OCI-LY7 (cell line): Measurements from ENCODE around the gene NRCAM. TPM values are rescaled to one million over a fixed set of nuclear protein-coding genes. Genes with fewer than 3 reads are reported as not detected.

Experiments
- BruUV-seq: library from RNA; stranded (reverse); fragments of 400-500 nt; replicated peaks from 2 replicates; lab custom pipeline; 2021; lab: Mats Ljungman, UMichigan
- CTCF ChIA-PET: fragments of 300-600 bp; sonication (Branson Sonifier 250); formaldehyde crosslinking; loops from one replicate; lab custom pipeline; 2022; ENCODE audit warnings: antibody characterized with exemption; ENCODE audit not compliant: unreplicated experiment; lab: Charles Lee
- POLR2A ChIA-PET: fragments of 300-600 bp; sonication (Branson Sonifier 250); formaldehyde crosslinking; loops from one replicate; lab custom pipeline; 2022; ENCODE audit warnings: antibody characterized with exemption; lab: Charles Lee
- DNase-seq: peaks from one replicate; pipeline ENCODE4 v3.0.0-alpha.2; 2015; ENCODE audit warnings: low spot score
- H2AFZ ChIP-seq: fragments of 200-600 bp; sonication (generic), shearing (Covaris generic); 2 replicates; pipeline ENCODE4 v1.6.1; 2014; ENCODE audit warnings: mild to moderate bottlenecking, antibody characterized with exemption, low read length, moderate library complexity
- H3K27ac ChIP-seq: fragments of 200-600 bp; sonication (generic); 2 replicates; pipeline ENCODE4 v1.5.1; 2014; ENCODE audit warnings: mixed run types, low read depth, mild to moderate bottlenecking, moderate library complexity, low read length, inconsistent platforms; ENCODE audit not compliant: poor library complexity, severe bottlenecking
- H3K36me3 ChIP-seq: fragments of 200-600 bp; sonication (generic); 2 replicates; pipeline ENCODE4 v1.6.1; 2014; ENCODE audit warnings: mild to moderate bottlenecking, antibody characterized with exemption, low read length, moderate library complexity, mixed read lengths; ENCODE audit not compliant: insufficient read depth
- H3K4me1 ChIP-seq: fragments of 200-600 bp; sonication (generic); 2 replicates; pipeline ENCODE4 v1.5.1; 2014; ENCODE audit warnings: mild to moderate bottlenecking, low read length; ENCODE audit not compliant: insufficient read depth, poor library complexity, severe bottlenecking
- H3K4me2 ChIP-seq: fragments of 200-600 bp; sonication (generic); 2 replicates; pipeline ENCODE4 v1.6.1; 2014; ENCODE audit warnings: mild to moderate bottlenecking, low read length
- H3K4me3 ChIP-seq: fragments of 200-600 bp; sonication (generic); 2 replicates; pipeline ENCODE4 v1.5.1; 2014; ENCODE audit warnings: mild to moderate bottlenecking, low read depth, low read length; ENCODE audit not compliant: poor library complexity, severe bottlenecking
- H3K79me2 ChIP-seq: fragments of 200-600 bp; sonication (generic); 2 replicates; pipeline ENCODE4 v1.6.1; 2016; ENCODE audit warnings: low read depth, mild to moderate bottlenecking, low read length, moderate library complexity, mixed read lengths; ENCODE audit not compliant: insufficient read depth
- H3K9me2 ChIP-seq: fragments of 200-600 bp; sonication (generic); 2 replicates; pipeline ENCODE4 v1.6.1; 2016; ENCODE audit warnings: mild to moderate bottlenecking, low read length, mixed read lengths; ENCODE audit not compliant: insufficient read depth
- H3K9me3 ChIP-seq: fragments of 200-600 bp; sonication (generic); 2 replicates; pipeline ENCODE4 v1.6.1; 2014; ENCODE audit warnings: mild to moderate bottlenecking, mixed run types, low read length, mixed read lengths
- H4K20me1 ChIP-seq: fragments of 200-600 bp; sonication (generic); 2 replicates; pipeline ENCODE4 v1.6.1; 2014; ENCODE audit warnings: mild to moderate bottlenecking, antibody characterized with exemption, low read length, moderate library complexity, mixed read lengths; ENCODE audit not compliant: insufficient read depth
- EZH2phosphoT487 ChIP-seq: fragments of 200-600 bp; sonication (generic); IDR thresholded peaks from 2 replicates; pipeline ENCODE4 v1.6.1; 2018; ENCODE audit warnings: low read depth, borderline replicate concordance, mild to moderate bottlenecking, mixed run types, antibody characterized with exemption, low read length, moderate library complexity, mixed read lengths
- intact Hi-C: fragments of 100-400 bp; cut with micrococcal nuclease; formaldehyde crosslinking; loops from one replicate; pipeline ENCODE4 v1.10.0; 2022; ENCODE audit not compliant: unreplicated experiment
- total RNA-seq, 2 experiments: library from RNA; depleted of rRNA in 1 of 2; stranded (reverse); fragments of >200 nt in 1 of 2; shearing (Covaris generic) in 1 of 2; gene quantifications; 2 replicates each; pipeline ENCODE4 v1.2.3, GENCODE V29; 2014 to 2022
- TF ChIP-seq, protein P1 (sequence below): fragments of 200-600 bp; sonication (generic); conservative IDR thresholded peaks from 2 replicates; pipeline ENCODE4 v1.5.1; 2014; ENCODE audit warnings: mild to moderate bottlenecking, antibody characterized with exemption, low read length, moderate library complexity, mixed read lengths

The NRCAM gene
- total RNA-seq, 2 experiments from 2014 or later = not detected

DNA sequence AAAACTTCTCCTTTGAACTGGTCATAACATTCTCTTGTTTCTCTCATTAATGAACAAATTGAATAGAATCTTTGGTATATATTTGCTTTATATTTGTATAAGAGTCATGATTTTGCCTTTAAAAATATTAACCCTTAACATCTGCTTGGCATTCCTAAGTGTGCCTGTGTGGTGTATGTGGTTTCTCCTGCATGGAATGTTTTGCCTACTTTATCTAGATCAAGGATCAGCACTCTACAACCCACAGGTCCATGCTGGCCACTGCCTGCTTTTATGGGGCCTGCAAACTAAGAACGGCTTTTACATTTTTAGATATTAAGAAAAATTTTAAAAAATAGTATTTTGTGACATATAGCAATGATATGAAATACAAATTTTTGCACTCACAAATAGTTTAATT lies 321.8 kb downstream of the NRCAM start:
- no peaks in the 10 kb centered on the region for H4K20me1 ChIP-seq
- TF ChIP-seq, protein P1, sequence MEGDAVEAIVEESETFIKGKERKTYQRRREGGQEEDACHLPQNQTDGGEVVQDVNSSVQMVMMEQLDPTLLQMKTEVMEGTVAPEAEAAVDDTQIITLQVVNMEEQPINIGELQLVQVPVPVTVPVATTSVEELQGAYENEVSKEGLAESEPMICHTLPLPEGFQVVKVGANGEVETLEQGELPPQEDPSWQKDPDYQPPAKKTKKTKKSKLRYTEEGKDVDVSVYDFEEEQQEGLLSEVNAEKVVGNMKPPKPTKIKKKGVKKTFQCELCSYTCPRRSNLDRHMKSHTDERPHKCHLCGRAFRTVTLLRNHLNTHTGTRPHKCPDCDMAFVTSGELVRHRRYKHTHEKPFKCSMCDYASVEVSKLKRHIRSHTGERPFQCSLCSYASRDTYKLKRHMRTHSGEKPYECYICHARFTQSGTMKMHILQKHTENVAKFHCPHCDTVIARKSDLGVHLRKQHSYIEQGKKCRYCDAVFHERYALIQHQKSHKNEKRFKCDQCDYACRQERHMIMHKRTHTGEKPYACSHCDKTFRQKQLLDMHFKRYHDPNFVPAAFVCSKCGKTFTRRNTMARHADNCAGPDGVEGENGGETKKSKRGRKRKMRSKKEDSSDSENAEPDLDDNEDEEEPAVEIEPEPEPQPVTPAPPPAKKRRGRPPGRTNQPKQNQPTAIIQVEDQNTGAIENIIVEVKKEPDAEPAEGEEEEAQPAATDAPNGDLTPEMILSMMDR = no peak
- TF ChIP-seq EZH2phosphoT487 = no peak
- ChIA-PET POLR2A (no interaction called here), CTCF (no interaction called here)
- H3K79me2 ChIP-seq = no peaks in the 10 kb centered on the region
- no peak for DNase-seq
- H3K9me3 ChIP-seq = no peaks in the 10 kb centered on the region
- H3K4me2 ChIP-seq = no peak overlapping the region
- H3K4me3 ChIP-seq = no peak overlapping the region
- intact Hi-C loops = no loop called here
- H3K4me1 ChIP-seq = no peaks in the 10 kb centered on the region
- H3K27ac ChIP-seq = no peak overlapping the region
- no peaks in the 10 kb centered on the region for H3K36me3 ChIP-seq
- H3K9me2 ChIP-seq = no peaks in the 10 kb centered on the region; the same call in 1 of the 2 replicates
- no TSS peak for BruUV-seq
- no peak overlapping the region for H2AFZ ChIP-seq

DNA sequence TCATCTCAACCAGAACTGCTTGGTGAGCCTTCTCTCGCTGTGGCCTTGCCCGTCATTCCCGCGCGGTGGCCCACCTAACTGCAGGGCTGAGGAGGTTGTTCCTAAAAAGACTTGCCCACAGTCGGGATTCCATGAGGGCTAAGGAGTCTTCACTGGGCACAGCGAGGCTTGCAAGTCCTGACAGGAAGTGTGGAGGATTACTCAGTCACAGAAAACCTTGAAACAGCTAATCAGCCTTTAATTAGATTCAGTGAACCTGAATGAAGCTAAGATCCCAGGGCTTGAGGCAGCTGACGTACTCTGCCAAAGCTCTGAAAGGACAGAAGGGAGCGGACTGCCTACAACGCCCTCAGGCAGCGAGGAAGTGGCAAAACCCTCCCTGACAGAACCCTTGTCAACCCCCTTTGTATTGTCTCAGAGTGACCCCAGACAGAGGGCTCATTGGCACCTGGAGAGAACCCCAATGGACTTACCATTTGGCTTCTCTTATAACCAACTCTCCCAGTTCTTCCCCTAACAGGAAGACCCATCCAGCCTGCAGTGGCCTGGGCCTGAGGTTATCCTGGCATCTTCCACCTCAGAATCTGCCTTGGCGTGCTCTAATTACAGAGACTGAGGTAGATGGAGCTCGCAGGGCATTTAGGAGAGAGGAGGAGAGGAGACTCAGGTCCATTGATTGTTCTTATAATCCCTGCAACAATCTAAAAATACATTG lies 323.5 kb downstream of the NRCAM start:
- intact Hi-C loops = no loop called here
- BruUV-seq = no TSS peak
- CTCF ChIA-PET = no interaction called here
- H3K9me2 ChIP-seq = no peaks in the 10 kb centered on the region; the same call in 1 of the 2 replicates
- no peaks in the 10 kb centered on the region for H3K9me3 ChIP-seq
- no peaks in the 10 kb centered on the region for H3K4me1 ChIP-seq
- POLR2A ChIA-PET = no interaction called here
- no peaks in the 10 kb centered on the region for H3K79me2 ChIP-seq
- no peak overlapping the region for H3K4me2 ChIP-seq
- H3K4me3 ChIP-seq = no peak overlapping the region
- DNase-seq = no peak
- no peak overlapping the region for H3K27ac ChIP-seq
- no peaks in the 10 kb centered on the region for H3K36me3 ChIP-seq
- H2AFZ ChIP-seq = no peak overlapping the region
- no peaks in the 10 kb centered on the region for H4K20me1 ChIP-seq
- TF ChIP-seq, protein P1 = no peak
- TF ChIP-seq EZH2phosphoT487 = no peak

DNA sequence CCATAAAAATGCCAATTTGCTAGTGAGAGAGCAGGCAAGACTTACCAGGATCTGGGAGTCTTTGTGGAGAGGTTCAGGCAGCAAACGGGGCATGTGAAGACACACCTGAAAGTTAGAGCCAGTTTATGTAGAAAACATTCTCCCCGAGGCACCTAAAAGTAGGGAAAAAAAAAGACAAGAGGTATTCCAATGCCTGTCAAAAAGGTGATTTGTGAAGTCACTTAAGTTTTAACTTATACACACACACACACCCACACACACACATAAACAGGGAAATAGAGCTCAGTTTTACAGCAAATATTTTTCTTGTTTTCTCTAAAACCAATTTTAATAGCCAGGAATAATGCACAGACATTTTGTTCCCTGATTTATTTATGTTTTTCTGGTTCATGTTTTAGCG lies 326.0 kb downstream of the NRCAM start, which contains the start of gene LAMB4:
Gene LAMB4 (minus strand): TSS at position 101 of the 400 bp plus-strand sequence. CDS start 7,197 bp downstream, outside the sequence.
- Histone ChIP-seq H3K4me1 (no peaks in the 10 kb centered on the region), H3K4me2 (no peak within 1 kb of the TSS), H2AFZ (no peak within 1 kb of the TSS), H3K36me3 (no peaks in the 10 kb centered on the region), H3K9me2 (no peaks in the 10 kb centered on the region; the same call in 1 of the 2 replicates), H3K79me2 (no peaks in the 10 kb centered on the region), H3K9me3 (no peaks in the 10 kb centered on the region), H4K20me1 (no peaks in the 10 kb centered on the region), H3K27ac (no peak within 1 kb of the TSS), H3K4me3 (no peak within 1 kb of the TSS)
- intact Hi-C loops = no loop called here
- no peak for TF ChIP-seq EZH2phosphoT487
- TF ChIP-seq, protein P1 = no peak
- ChIA-PET CTCF (no interaction called here), POLR2A (interaction anchor here (0.6 to 1.0 kb wide), 3 partner anchors 10 to 1106 kb away, joined by 3 to 4 read pairs (median 4); no protein-coding TSS in a partner anchor)
- no peak for DNase-seq
- no TSS peak for BruUV-seq
